Thyroid gland (tissue), 4 donors: ENCODE results near the gene NEDD4L. TPM values are rescaled to one million over a fixed set of nuclear protein-coding genes. Genes with fewer than 3 reads are reported as not detected.

ENCODE experiments used
- DNase-seq, 2 donors: peaks; one replicate each; pipeline ENCODE4 v3.0.0-alpha.2; 2019
- H3K27ac ChIP-seq, 3 donors: fragments of 200-600 bp; sonication (generic); 1 replicate in 2 of 3; 2 replicates in 1 of 3; pipeline ENCODE4 v1.5.1; 2016 to 2019; ENCODE audit warnings: mild to moderate bottlenecking in 1 of 3, moderate library complexity in 1 of 3
- H3K27me3 ChIP-seq: fragments of 200-600 bp; sonication (generic); one replicate; pipeline ENCODE4 v1.5.1; 2019
- H3K36me3 ChIP-seq, 2 donors: fragments of 200-600 bp; sonication (generic); one replicate each; pipeline ENCODE4 v1.5.1; 2016 to 2019
- H3K4me1 ChIP-seq, 2 donors: fragments of 200-600 bp; sonication (generic); one replicate each; pipeline ENCODE4 v1.5.1; 2017 to 2019
- H3K4me3 ChIP-seq, 3 donors: fragments of 200-600 bp; sonication (generic); replicated peaks in 1 of 3; 1 replicate in 2 of 3; 2 replicates in 1 of 3; pipeline ENCODE4 v1.5.1; 2016; ENCODE audit warnings: mild to moderate bottlenecking in 1 of 3
- H3K9me3 ChIP-seq: fragments of 200-600 bp; sonication (generic); one replicate; pipeline ENCODE4 v1.5.1; 2017
- POLR2A ChIP-seq, 2 donors: fragments of 450-650 bp; IDR thresholded peaks; one replicate each; pipeline ENCODE4 v1.6.1; 2017; ENCODE audit warnings: antibody characterized with exemption in 2 of 2, mild to moderate bottlenecking in 2 of 2, moderate library complexity in 1 of 2
- WGBS, 2 donors: methylation state at CpG; one replicate each; pipeline ENCODE4 v1.1.5; 2017; 5-methylcytosine and 5-hydroxymethylcytosine counted together
- intact Hi-C: fragments of 100-400 bp; cut with DNase I; formaldehyde crosslinking; loops from one replicate; pipeline ENCODE4 v1.15.1; 2023
- total RNA-seq, 4 donors: library from RNA; depleted of rRNA; stranded (reverse); fragments of >200 nt; gene quantifications; one replicate each; pipeline ENCODE4 v1.2.3, GENCODE V29; 2016
- TF ChIP-seq, protein P1 (sequence below), 6 experiments: fragments of 200-600 bp in 3 of 6; fragments of 450-650 bp in 3 of 6; sonication (generic) in 3 of 6; IDR thresholded peaks; one replicate each; pipeline ENCODE4 v1.5.1; 2016 to 2019; ENCODE audit warnings: antibody characterized with exemption in 6 of 6, mild to moderate bottlenecking in 2 of 6, inconsistent platforms in 1 of 6, moderate library complexity in 1 of 6

The NEDD4L gene
- total RNA-seq, 4 donors from 2014 or later, result 61.5 to 105 (median 78.0) TPM

DNA sequence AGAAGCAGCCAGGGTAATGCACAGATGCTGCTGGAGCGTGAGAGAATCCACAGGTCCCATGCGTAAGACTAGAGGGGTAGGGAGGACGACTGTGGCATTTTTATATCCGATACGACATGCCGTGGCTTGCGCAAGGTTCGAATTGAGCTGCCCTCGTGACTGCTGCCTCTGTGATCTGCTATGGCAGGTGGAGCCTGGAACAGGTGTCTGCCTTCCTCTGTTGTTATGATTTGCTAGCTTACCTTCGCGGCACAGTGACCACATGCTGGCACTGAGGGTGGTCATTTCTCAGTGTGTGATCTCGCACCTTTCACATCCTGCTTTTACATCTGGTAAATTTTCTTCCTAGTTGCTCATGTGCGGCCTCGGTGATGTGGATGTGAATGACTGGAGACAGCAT, 344.7 kb downstream of the NEDD4L start:
- no peak overlapping the region for H3K4me3 ChIP-seq
- 93% methylated on average over 14 of the region's 14 CpGs for WGBS, 2 donors
- H3K36me3 ChIP-seq, result peaks cover 18 to 19% of the 10 kb centered on the region in 2 donors
- intact Hi-C loops, result no loop called here
- DNase-seq, result no peak
- H3K4me1 ChIP-seq, result no peaks in the 10 kb centered on the region
- no peak overlapping the region for H3K27ac ChIP-seq
- no peak for TF ChIP-seq POLR2A (IDR thresholded peaks at IDR 0.05)
- TF ChIP-seq, protein P1, sequence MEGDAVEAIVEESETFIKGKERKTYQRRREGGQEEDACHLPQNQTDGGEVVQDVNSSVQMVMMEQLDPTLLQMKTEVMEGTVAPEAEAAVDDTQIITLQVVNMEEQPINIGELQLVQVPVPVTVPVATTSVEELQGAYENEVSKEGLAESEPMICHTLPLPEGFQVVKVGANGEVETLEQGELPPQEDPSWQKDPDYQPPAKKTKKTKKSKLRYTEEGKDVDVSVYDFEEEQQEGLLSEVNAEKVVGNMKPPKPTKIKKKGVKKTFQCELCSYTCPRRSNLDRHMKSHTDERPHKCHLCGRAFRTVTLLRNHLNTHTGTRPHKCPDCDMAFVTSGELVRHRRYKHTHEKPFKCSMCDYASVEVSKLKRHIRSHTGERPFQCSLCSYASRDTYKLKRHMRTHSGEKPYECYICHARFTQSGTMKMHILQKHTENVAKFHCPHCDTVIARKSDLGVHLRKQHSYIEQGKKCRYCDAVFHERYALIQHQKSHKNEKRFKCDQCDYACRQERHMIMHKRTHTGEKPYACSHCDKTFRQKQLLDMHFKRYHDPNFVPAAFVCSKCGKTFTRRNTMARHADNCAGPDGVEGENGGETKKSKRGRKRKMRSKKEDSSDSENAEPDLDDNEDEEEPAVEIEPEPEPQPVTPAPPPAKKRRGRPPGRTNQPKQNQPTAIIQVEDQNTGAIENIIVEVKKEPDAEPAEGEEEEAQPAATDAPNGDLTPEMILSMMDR (IDR thresholded peaks at IDR 0.05), result no peak
- no peaks in the 10 kb centered on the region for H3K9me3 ChIP-seq
- no peaks in the 10 kb centered on the region for H3K27me3 ChIP-seq

DNA sequence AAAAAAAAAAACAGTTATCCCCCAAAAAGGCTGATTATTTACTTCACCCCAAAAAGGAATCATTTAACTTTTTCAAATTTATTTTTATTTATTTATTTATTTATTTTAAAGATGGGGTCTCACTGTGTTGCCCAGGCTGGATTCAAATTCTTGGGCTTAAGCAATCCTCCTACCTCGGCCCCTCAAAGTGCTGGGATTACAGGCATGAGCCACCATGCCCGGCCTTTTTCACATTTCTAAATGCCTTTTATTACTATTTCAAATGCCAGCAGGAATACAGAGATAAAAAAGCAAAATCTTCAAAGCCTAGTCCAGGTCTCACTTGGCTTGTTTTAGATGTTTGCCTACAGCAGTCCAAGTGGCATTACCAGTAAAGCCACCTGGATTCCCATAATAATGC, 345.7 kb downstream of the NEDD4L start:
- H3K9me3 ChIP-seq, result no peaks in the 10 kb centered on the region
- H3K36me3 ChIP-seq, result peaks cover 16 to 19% of the 10 kb centered on the region in 2 donors
- intact Hi-C loops, result no loop called here
- TF ChIP-seq, protein P1 (IDR thresholded peaks at IDR 0.05), result no peak
- TF ChIP-seq POLR2A (IDR thresholded peaks at IDR 0.05), result no peak
- 92 to 99% methylated on average over 2 of the region's 2 CpGs for WGBS, 2 donors
- no peaks in the 10 kb centered on the region for H3K4me1 ChIP-seq
- H3K27me3 ChIP-seq, result no peaks in the 10 kb centered on the region
- no peak overlapping the region for H3K4me3 ChIP-seq
- no peak overlapping the region for H3K27ac ChIP-seq
- no peak for DNase-seq

DNA sequence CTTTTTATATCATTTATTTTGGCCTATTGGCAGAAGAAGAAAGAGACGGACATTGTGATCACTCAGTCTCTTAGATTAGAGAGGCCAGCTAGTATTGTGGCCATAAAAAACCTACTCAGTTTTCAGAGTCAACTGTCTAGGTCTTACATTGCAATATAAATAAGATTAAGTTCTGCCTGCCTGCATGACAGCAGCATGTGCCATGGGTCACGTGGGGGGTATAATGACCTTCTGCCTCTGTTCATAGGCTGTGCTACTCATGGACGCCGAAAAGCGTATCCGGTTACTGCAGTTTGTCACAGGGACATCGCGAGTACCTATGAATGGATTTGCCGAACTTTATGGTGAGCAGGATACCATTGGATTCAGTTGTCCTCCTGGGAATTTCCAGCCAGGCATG, 346.4 kb downstream of the NEDD4L start:
- Histone ChIP-seq H3K4me1 (no peaks in the 10 kb centered on the region), H3K27ac (no peak overlapping the region), H3K9me3 (no peaks in the 10 kb centered on the region), H3K4me3 (no peak overlapping the region), H3K36me3 (peaks cover 10 to 18% of the 10 kb centered on the region in 2 donors), H3K27me3 (no peaks in the 10 kb centered on the region)
- DNase-seq, result no peak
- TF ChIP-seq, protein P1 (IDR thresholded peaks at IDR 0.05), result no peak
- TF ChIP-seq POLR2A (IDR thresholded peaks at IDR 0.05), result no peak
- intact Hi-C loops, result no loop called here
- WGBS, 2 donors, result 96 to 98% methylated on average over 9 of the region's 9 CpGs

DNA sequence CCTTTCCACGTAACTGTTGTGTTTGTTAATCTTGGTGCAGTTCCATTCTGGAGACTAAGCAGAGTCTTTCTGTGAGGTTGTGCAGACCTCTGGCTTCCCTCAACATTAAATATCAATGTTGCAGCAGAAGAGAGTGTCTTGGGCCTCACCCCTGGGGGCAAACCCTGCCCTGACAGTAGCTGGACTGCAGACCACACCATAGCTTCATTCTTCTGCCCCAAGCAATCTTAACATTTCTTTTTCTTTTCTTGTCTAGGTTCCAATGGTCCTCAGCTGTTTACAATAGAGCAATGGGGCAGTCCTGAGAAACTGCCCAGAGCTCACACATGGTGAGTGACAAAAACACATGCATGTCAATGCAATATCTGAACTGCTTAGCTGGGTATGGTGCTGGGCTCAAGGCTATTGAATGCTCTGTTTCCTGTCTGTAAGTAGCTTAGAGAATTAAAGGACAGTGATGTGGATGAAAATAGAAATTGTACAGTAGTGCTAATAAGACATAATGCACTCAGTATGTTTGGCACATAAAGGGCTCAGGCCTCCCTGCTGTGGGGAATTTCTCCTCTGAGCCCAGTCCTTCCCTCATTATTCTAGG, 347.3 kb downstream of the NEDD4L start:
- WGBS, 2 donors, result 84 to 91% methylated on average over 1 of the region's 1 CpG
- Histone ChIP-seq H3K9me3 (no peaks in the 10 kb centered on the region), H3K27me3 (no peaks in the 10 kb centered on the region), H3K4me3 (no peak overlapping the region), H3K36me3 (peaks cover 8 to 12% of the 10 kb centered on the region in 2 donors), H3K27ac (no peak overlapping the region), H3K4me1 (no peaks in the 10 kb centered on the region)
- intact Hi-C loops, result no loop called here
- DNase-seq, result no peak
- TF ChIP-seq, protein P1 (IDR thresholded peaks at IDR 0.05), result no peak
- TF ChIP-seq POLR2A (IDR thresholded peaks at IDR 0.05), result no peak

DNA sequence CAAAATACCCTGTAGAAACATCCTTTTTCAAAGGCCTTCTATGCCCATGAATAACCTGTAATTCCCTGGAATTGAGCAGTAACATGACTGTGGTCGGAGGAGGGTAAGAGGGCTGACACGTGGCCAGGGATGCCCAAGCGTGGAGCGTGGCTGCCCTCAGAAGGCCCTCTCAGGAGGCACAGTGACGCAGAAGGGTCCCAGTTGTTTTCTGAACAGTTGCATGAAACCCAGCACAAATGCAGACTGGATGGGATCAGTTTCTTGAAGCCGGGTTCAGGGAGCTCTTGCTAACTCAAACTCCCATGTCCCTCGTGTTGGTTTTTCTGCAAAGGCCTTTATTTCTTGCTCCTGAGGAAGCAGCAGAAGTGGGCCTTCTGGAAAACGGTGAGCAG, 347.9 kb downstream of the NEDD4L start:
- Histone ChIP-seq H3K4me3 (no peak overlapping the region), H3K36me3 (peaks cover 8 to 14% of the 10 kb centered on the region in 2 donors), H3K4me1 (no peaks in the 10 kb centered on the region), H3K9me3 (no peaks in the 10 kb centered on the region), H3K27me3 (no peaks in the 10 kb centered on the region), H3K27ac (no peak overlapping the region)
- 85 to 87% methylated on average over 8 of the region's 8 CpGs for WGBS, 2 donors
- TF ChIP-seq, protein P1 (IDR thresholded peaks at IDR 0.05), result peak in 1 of 6 experiments; percentile 7
- TF ChIP-seq POLR2A (IDR thresholded peaks at IDR 0.05), result no peak
- no peak for DNase-seq
- intact Hi-C loops, result no loop called here
